MM.1S (cell line): Measurements from ENCODE around the gene KRT76.

Experiments used
- EZH2 ChIP-seq: fragments of 300-600 bp; sonication (generic); optimal IDR thresholded peaks from 2 replicates; pipeline ENCODE3; 2017; ENCODE audit warnings: low read depth, mild to moderate bottlenecking, antibody characterized with exemption, low read length, mixed read lengths
- EZH2phosphoT487 ChIP-seq: fragments of 300-600 bp; sonication (generic); IDR thresholded peaks from 2 replicates; pipeline ENCODE4 v1.6.1; 2018; ENCODE audit warnings: antibody characterized with exemption, low read length
- TF ChIP-seq, protein P1 (sequence below): fragments of 300-600 bp; sonication (generic); IDR thresholded peaks from 2 replicates; pipeline ENCODE4 v1.5.1; 2016; ENCODE audit warnings: antibody characterized with exemption, low read length, mixed read lengths

DNA sequence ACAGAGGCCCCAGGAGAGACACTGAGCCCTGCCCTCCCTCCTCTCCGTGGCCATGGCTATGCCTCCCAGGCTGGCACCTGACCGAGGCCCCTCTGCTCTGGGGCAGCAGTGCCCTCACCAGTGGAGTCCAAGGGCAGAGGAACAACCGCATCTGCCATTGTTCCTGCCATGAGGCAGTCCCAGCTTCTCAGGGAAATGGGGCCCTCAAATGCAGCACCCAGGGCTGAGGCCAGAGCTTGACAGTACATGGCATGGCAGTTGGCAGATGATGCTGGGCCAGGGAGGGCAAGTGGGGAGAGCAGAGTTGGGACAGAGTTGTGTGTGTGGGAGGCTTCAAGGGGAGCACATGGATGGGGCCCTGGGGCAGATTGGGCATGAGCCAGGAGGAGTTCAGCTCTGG lies 52.8 kb downstream of the KRT76 start:
- no peak for TF ChIP-seq EZH2
- TF ChIP-seq, protein P1, sequence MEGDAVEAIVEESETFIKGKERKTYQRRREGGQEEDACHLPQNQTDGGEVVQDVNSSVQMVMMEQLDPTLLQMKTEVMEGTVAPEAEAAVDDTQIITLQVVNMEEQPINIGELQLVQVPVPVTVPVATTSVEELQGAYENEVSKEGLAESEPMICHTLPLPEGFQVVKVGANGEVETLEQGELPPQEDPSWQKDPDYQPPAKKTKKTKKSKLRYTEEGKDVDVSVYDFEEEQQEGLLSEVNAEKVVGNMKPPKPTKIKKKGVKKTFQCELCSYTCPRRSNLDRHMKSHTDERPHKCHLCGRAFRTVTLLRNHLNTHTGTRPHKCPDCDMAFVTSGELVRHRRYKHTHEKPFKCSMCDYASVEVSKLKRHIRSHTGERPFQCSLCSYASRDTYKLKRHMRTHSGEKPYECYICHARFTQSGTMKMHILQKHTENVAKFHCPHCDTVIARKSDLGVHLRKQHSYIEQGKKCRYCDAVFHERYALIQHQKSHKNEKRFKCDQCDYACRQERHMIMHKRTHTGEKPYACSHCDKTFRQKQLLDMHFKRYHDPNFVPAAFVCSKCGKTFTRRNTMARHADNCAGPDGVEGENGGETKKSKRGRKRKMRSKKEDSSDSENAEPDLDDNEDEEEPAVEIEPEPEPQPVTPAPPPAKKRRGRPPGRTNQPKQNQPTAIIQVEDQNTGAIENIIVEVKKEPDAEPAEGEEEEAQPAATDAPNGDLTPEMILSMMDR: no peak
- TF ChIP-seq EZH2phosphoT487: no peak
